DND-41 (cell line): ENCODE results near the gene MICAL2.

Experiments
- ATAC-seq: fragments of 200-7000 bp; cut with Tn5 transposase; 3 replicates; pipeline ENCODE4 v1.9.1; 2021; ENCODE audit warnings: low read depth; ENCODE audit not compliant: insufficient read depth
- DNase-seq: peaks from one replicate; pipeline ENCODE4 v3.0.0-alpha.2; 2020
- H2AFZ ChIP-seq: 2 replicates; pipeline ENCODE4 v1.6.0; 2012; ENCODE audit warnings: low read depth, low read length
- H3K27ac ChIP-seq: 2 replicates; pipeline ENCODE4 v1.5.1; 2012; ENCODE audit warnings: low read length, inconsistent platforms
- H3K27me3 ChIP-seq: fragments of 200-600 bp; sonication (generic); 2 replicates; pipeline ENCODE4 v1.6.0; 2012; ENCODE audit warnings: low read length, mild to moderate bottlenecking, inconsistent platforms; ENCODE audit not compliant: insufficient read depth, poor library complexity
- H3K36me3 ChIP-seq: 2 replicates; pipeline ENCODE4 v1.5.1; 2012; ENCODE audit warnings: low read length, inconsistent platforms; ENCODE audit not compliant: insufficient read depth
- H3K4me1 ChIP-seq: 2 replicates; pipeline ENCODE4 v1.5.1; 2012; ENCODE audit warnings: mild to moderate bottlenecking, low read length; ENCODE audit not compliant: insufficient read depth
- H3K4me2 ChIP-seq: 2 replicates; pipeline ENCODE4 v1.6.0; 2012; ENCODE audit warnings: mild to moderate bottlenecking, moderate library complexity, low read length, inconsistent platforms; ENCODE audit not compliant: insufficient read depth
- H3K4me3 ChIP-seq, 2 experiments: fragments of 200-600 bp in 1 of 2; shearing (Covaris generic) in 1 of 2; 2 replicates each; pipeline ENCODE4 v1.5.1; 2012 to 2016; ENCODE audit warnings: inconsistent platforms in 2 of 2, low read length in 2 of 2, mild to moderate bottlenecking in 2 of 2, low read depth in 1 of 2, moderate library complexity in 1 of 2
- H3K79me2 ChIP-seq: 2 replicates; pipeline ENCODE4 v1.6.0; 2012; ENCODE audit warnings: low read length, inconsistent platforms; ENCODE audit not compliant: insufficient read depth
- H3K9ac ChIP-seq: 2 replicates; pipeline ENCODE4 v1.6.0; 2012; ENCODE audit warnings: low read depth, mild to moderate bottlenecking, inconsistent platforms, low read length, moderate library complexity
- H3K9me3 ChIP-seq: 2 replicates; pipeline ENCODE4 v1.5.1; 2012; ENCODE audit warnings: low read length, moderate library complexity, mild to moderate bottlenecking, inconsistent platforms; ENCODE audit not compliant: insufficient read depth, severe bottlenecking
- H4K20me1 ChIP-seq: 2 replicates; pipeline ENCODE4 v1.6.0; 2012; ENCODE audit warnings: low read length; ENCODE audit not compliant: insufficient read depth
- CTCF ChIP-seq: IDR thresholded peaks from 2 replicates; pipeline ENCODE4 v1.5.1; 2012; ENCODE audit warnings: borderline replicate concordance, low read length, moderate library complexity, mild to moderate bottlenecking; ENCODE audit not compliant: poor library complexity, severe bottlenecking; ENCODE audit errors: extremely low read depth
- EZH2 ChIP-seq: IDR thresholded peaks from 3 replicates; pipeline ENCODE4 v1.6.1; 2012; ENCODE audit warnings: borderline replicate concordance, low read depth, mild to moderate bottlenecking, moderate library complexity, low read length, inconsistent platforms; ENCODE audit not compliant: severe bottlenecking

MICAL2 gene

GRCh38 chr11:12177739-12178338, 67.4 kb downstream of the MICAL2 start:
- DNase-seq = no peak
- Histone ChIP-seq H2AFZ (no peak overlapping the region), H3K4me2 (no peak overlapping the region), H3K4me3 (no peak overlapping the region), H3K9me3 (no peaks in the 10 kb centered on the region), H3K27ac (no peak overlapping the region), H3K4me1 (no peaks in the 10 kb centered on the region), H4K20me1 (no peaks in the 10 kb centered on the region), H3K36me3 (no peaks in the 10 kb centered on the region), H3K27me3 (no peaks in the 10 kb centered on the region), H3K9ac (no peak overlapping the region), H3K79me2 (no peaks in the 10 kb centered on the region)
- TF ChIP-seq EZH2 (no peak), CTCF (no peak)
- no peak for ATAC-seq

GRCh38 chr11:12179019-12179418, 68.6 kb downstream of the MICAL2 start:
- Histone ChIP-seq H3K36me3 (no peaks in the 10 kb centered on the region), H3K4me1 (no peaks in the 10 kb centered on the region), H3K9ac (no peak overlapping the region), H3K9me3 (no peaks in the 10 kb centered on the region), H3K4me2 (no peak overlapping the region), H3K4me3 (no peak overlapping the region), H4K20me1 (no peaks in the 10 kb centered on the region), H3K27ac (no peak overlapping the region), H3K79me2 (no peaks in the 10 kb centered on the region), H2AFZ (no peak overlapping the region), H3K27me3 (no peaks in the 10 kb centered on the region)
- ATAC-seq (no peak), DNase-seq (no peak)
- TF ChIP-seq CTCF (no peak), EZH2 (no peak)

- H3K9ac ChIP-seq = no peak overlapping the region
- no peak for TF ChIP-seq EZH2
- no peak for TF ChIP-seq CTCF
- no peaks in the 10 kb centered on the region for H3K79me2 ChIP-seq
- H3K36me3 ChIP-seq = no peaks in the 10 kb centered on the region
- H3K27ac ChIP-seq = no peak overlapping the region
- no peak overlapping the region for H3K4me2 ChIP-seq
- peak; percentile 43 for ATAC-seq
- H3K9me3 ChIP-seq = no peaks in the 10 kb centered on the region
- H3K27me3 ChIP-seq = no peaks in the 10 kb centered on the region
- no peaks in the 10 kb centered on the region for H4K20me1 ChIP-seq
- H2AFZ ChIP-seq = no peak overlapping the region
- no peaks in the 10 kb centered on the region for H3K4me1 ChIP-seq
- no peak overlapping the region for H3K4me3 ChIP-seq
- no peak for DNase-seq
These were observed 69.1 kb downstream of the MICAL2 start for GRCh38 chr11:12179531-12179930.
